GM10847 (cell line): Measurements from ENCODE around the gene SVOPL.

Experiments used
- POLR2A ChIP-seq: IDR thresholded peaks from 2 replicates; pipeline ENCODE4 v1.6.1; 2011; ENCODE audit not compliant: insufficient read length; ENCODE audit errors: extremely low read depth

Gene SVOPL, protein sequence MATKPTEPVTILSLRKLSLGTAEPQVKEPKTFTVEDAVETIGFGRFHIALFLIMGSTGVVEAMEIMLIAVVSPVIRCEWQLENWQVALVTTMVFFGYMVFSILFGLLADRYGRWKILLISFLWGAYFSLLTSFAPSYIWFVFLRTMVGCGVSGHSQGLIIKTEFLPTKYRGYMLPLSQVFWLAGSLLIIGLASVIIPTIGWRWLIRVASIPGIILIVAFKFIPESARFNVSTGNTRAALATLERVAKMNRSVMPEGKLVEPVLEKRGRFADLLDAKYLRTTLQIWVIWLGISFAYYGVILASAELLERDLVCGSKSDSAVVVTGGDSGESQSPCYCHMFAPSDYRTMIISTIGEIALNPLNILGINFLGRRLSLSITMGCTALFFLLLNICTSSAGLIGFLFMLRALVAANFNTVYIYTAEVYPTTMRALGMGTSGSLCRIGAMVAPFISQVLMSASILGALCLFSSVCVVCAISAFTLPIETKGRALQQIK

DNA sequence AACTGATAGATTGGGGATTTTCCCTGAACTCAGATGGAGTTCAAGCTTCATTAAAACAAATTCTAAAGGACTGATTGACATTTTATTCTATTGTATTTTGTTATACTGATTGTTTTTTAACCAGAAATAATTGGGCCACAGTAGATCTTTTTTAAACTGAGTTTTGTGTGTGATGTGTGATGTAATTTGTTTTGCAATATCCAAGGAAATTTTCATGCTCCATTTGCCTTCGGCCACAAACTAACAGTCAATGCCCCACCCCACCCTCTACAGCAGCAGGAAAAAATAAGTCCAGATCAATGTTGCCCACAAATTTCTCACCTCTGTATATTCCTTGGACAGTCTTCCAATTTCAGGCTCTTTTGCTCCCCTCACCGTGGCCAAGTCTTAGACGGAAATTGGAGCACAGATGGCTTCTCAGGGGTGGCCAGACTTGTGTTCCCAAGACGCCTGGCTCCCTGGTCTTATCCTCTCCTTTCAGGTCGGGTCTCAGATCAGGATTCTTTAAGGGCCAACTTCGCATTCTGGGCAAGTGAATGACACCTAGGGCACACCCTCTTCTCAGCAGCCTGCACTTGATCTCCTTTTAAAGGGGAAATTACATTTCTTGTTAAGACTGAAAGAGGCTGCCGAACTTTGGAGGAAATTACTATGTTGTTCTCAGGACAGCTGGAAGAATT, at the start of gene SVOPL:
TSS of gene SVOPL (minus strand) at position 506 of the 680 bp plus-strand sequence. CDS start 22,317 bp downstream, outside the sequence.
- TF ChIP-seq POLR2A: no peak

DNA sequence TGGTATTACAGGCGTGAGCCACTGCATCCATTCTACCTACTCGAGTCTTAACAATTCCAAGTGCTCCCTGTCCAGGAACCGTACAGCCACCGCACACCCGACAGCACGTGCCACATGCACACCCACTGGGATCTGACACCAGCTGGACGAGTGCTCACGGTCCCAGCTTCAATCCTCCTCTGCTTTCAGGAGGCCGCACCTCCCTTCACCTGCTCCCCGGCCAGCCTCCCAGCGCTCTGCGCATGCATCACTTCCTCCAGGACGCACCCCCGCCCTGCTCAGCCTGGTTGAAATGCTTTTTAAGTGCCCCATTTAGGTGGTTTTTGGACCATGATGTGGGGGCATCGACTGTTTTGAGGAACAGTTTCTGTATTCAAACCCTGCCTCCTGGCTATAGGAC, 49.3 kb upstream of the SVOPL start:
- no peak for TF ChIP-seq POLR2A

DNA sequence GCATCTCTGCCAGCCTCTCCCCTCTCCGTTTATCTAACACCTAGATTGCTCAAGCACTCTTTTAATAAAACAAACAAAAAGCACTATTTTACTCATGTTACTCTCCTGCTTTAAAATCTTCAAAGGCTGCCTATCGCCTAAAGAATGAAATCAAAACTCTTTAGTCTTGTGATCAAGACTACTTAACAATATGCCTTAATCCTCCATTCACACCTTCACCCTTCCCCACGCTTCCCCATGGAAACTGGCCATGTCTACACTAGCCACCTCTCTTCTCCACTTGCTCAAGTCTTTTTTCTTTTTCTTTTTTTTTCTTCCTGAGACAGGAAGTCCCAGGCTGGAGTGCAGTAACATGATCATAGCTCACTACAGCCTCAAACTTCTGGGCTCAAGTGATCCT, 48.8 kb upstream of the SVOPL start:
- TF ChIP-seq POLR2A: no peak

DNA sequence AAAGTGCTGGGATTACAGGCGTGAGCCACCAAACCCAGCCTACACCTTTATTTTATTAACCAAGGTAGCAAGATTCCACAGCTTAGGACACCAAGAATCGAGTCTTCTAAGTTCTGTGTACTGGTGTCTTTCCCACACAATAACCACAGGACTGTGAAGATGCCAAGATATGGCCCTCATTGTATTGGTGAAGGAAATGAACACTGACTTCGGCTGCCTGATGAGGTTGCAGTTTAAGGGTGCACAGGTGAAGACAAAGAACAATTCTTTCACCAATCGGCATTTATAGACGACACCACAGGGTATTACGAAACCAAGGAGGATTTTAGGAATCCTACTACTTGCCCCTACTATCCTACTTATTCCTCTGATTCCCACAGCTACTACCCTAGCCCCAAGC, 47.5 kb upstream of the SVOPL start:
- no peak for TF ChIP-seq POLR2A

DNA sequence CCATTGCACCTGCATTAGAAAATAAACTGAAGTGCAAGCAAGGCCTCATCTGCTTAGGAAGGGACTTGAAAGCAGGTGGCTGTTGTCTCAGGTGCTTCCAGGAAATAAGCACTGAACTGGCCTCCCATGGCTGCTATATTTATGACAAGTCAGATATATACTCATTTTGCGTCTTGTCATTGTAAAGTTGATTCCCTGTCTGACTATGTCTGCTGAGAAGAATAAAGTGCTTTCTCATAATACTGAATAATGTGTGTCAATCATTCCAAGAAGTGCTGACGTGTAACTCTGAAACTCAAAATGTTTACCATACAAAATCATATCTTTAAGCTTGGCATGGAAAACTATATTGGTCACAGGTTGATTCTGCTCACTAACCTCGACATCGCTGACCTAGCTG, 44.9 kb upstream of the SVOPL start:
- no peak for TF ChIP-seq POLR2A

DNA sequence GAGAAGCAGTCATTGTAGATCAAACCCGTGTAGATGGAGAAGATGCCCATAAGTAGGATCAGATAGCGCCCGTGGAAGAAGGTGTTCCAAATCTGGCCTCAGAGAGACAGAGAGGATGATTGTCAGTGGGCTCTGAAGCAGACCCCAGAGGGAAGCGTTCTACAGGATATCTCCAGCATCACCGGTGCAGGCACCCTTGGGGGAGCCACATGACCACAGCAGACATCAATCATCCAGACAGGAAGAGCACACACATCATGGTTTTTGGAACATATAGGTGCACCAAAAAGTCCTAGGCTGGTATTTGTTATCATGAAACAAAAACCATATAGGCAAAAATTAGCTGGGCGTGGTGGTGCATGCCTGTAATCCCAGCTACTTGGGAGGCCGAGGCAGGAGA, 44.0 kb upstream of the SVOPL start:
- no peak for TF ChIP-seq POLR2A

DNA sequence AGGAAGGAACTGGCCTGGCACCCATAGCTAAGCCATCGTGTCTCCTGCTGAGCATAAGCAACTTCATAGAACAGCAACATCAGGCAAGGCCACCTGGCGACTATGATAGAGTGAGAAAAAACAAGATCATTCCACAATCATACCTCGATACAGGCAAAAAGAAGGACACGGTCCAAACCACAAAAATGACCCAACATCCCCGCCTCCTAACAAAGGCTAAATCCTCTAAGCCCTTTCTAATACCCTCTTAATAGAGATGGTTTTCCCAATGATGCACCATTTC, 40.2 kb upstream of the SVOPL start:
- no peak for TF ChIP-seq POLR2A

DNA sequence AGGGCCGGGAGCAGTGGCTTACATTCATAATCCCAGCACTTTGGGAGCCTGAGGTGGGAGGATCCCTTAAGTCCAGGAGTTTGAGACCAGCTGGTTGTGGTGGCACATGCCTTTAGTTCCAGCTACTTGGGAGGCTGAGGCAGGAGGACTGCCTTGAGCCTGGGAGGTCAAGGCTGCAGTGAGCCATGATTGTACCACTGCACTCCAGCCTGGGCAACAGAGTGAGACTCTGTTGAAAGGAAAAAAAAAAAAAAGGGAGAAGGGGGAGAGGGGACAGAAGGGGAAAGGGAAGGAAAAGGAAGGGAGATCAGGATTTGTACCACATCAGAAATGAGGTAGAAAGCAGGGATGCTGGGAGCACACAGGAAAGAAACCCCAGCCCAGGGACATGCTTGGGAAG, 38.7 kb upstream of the SVOPL start:
- no peak for TF ChIP-seq POLR2A

DNA sequence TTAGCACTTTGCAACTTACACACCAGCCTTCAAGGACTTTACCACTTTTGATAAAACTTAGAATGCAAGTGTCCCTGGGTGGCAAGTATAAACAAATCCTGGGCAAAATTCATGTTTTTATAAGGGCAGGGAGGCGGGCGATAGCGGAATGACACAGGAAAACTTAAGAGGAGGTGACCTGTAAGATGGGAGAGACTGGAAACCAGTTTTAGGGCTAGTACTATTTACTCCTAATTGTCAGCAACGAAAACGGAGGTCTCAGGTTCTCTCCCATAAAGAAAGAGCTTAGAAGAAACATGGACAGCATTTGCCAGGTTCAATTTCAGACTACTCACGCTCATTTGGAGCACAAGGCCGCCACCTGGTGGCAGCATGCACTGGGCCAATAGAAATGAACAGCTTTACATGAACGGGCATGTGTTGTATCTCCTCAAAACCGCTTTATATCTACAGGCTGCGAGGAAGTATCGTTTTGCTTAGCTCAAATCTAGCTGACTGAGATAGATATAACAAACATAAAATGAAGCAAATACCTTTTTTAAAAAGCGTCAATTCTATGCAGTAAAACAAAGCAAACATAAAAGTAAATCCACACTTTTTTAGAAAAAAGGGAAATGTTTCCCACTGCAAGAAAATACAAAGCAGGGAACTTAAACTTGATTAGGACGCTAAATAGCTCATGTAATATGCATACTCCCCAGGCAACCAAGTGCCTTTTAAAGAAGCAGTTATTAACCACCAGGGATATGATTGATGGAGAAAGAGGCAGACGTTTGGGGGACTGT, 37.6 kb upstream of the SVOPL start:
- no peak for TF ChIP-seq POLR2A

DNA sequence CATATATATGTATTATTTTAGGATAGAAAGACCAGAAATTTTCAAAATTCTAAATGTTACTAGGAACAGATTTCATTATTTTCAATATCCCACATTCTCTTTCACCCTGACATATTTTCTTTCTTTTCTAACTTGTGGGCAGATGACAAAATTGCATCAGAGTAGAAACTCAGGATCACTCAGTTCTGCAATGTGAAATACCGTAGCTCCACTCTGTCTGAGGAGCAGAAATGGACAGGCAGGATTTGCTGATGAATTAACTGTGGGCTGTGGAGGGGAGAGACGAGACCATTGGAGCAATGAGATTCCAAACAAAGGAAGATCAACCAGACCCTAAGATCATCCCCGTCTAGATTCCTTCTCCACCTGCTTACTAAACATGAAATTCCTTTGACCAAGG, 37.0 kb upstream of the SVOPL start:
- no peak for TF ChIP-seq POLR2A

DNA sequence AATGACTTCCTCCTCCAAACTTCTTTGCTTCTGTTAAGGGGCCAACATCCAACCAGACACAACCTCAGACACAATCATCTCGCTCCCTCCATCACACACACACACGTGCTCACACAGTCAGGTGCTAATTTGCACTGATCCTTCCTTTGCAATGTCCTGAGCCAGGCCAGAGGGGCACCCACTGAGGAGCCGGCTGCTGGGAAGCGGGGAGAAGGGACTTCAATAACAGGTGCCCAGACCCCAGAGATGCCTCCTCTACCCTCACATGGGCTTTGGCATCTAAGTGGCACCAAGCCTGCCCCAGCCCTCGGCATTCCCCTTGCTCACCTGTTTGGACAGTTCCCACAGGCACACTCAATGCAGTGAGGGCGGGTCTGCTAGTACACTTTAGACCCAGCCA, 34.2 kb upstream of the SVOPL start:
- no peak for TF ChIP-seq POLR2A

DNA sequence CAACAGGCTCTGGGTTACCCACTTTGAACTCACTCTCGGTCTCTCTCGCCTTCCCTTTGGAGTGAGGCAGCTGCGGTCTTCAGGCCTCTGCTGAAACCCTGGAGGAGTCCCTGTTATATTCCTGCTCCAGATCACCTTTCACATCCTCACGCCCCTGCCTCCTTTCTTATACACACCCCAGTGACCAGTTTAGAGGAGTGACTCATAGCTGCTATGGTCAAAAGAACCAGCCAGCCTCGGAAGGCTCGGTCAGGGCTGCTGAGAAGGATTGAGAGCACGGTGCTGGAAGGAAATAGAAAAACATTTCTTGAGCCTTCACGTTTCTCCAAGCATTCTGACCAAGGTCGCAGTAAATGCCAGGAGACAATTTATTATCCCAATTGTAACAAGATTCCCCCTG, 28.3 kb upstream of the SVOPL start:
- TF ChIP-seq POLR2A: no peak

DNA sequence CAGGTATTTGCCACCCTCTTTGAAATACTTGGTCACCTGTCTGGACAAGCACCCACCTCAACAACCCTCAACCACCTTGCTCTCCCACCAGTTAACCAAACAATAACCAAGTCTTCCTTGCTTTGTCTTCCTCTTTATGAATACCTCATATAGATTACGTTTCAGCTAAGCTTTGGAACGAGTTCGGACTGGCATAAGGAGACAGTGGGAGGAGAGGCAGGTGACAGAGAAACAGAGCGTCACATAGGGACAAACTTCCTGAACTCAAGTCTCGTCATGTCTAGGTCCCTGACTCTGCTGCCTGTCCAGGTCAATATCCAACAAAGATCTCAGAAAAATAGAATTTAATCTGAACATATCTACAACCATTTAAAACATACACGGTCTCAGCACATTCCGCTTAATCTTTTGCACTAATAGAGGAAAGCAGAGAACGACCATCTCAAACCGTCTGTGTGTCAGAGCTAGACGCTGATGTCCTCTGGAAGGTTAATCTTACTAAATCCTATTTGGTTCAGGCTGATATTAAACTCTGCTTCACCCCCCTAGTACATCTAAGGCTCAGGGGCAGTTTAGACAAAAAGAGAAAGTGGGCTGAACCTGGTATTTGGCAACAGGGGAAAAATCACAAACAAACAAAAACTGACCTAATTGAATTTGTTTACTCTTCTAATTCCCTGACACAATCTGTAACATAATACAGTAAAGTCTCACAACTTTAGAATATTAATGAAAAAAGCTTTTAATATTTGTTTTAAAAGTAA, 26.4 kb upstream of the SVOPL start:
- TF ChIP-seq POLR2A: no peak

DNA sequence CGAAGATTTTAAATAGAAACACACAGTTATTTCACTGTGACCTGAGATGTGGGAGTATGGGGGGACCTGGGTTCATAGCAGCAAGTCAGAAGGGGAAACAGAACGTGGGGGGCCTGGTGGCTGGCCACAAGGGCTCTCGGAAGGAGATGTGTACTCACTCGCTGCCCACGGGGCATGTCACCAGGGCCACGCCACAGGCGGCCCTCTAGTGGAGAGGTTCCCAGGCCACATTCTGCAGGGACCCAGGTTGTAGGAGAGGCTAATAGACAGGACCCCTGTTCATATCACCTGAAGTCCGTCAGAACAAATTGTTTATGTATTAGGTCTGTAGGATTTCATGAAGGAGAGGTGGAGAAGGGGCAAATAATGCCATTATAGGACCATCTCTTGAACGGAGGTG, 25.1 kb upstream of the SVOPL start:
- TF ChIP-seq POLR2A: no peak

DNA sequence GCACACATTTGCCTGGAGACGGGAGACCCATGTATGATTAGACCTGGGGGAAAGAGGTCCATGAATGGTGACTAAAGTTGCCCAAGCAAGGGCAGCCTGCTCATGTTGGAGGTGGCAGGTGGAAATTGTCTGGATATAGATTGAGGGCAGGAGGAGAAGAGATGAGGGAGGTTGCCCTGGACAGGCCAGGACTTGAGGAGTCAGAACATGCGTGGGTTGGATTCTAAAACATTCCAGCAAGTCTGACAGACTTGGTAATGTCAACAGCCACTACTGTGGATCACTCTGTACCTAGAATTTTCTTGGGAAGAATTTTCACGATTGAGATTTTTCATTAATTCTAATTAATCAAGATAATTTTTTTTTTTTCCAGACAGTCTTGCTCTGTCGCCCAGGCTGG, 19.1 kb upstream of the SVOPL start:
- no peak for TF ChIP-seq POLR2A
